HepG2 (cell line): ENCODE data around the gene AK4. TPM values are rescaled to one million over a fixed set of nuclear protein-coding genes. Genes with fewer than 3 reads are reported as not detected.

Source experiments
- ATAC-seq: fragments of 200-7000 bp; cut with Tn5 transposase; 3 replicates; pipeline ENCODE4 v1.9.1; 2020; ENCODE audit warnings: mild to moderate bottlenecking, moderate library complexity
- BruUV-seq: library from RNA; stranded (reverse); fragments of 400-500 nt; replicated peaks from 2 replicates; lab custom pipeline; 2021; lab: Mats Ljungman, UMichigan
- CTCF ChIA-PET: fragments of 300-600 bp; formaldehyde crosslinking; extraction: SDS; loops from one replicate; lab custom pipeline; 2021; ENCODE audit warnings: low total read pairs, inconsistent platforms, low intra/inter-chr PET ratio; lab: Yijun Ruan, JAX
- POLR2A ChIA-PET: fragments of 350-600 bp; sonication (Branson Sonifier 250); formaldehyde crosslinking; loops from one replicate; lab custom pipeline; 2020; ENCODE audit warnings: antibody characterized with exemption, inconsistent platforms; lab: Yijun Ruan, JAX
- DNase-seq: peaks from one replicate; pipeline ENCODE4 v3.0.0-alpha.2; 2015; ENCODE audit warnings: low spot score
- FAIRE-seq: peaks from 3 replicates; lab custom pipeline; 2011; peaks lifted over from hg19 to GRCh38; lab: Jason Lieb, UNC
- H2AFZ ChIP-seq: one replicate; pipeline ENCODE4 v1.6.1; 2011; ENCODE audit warnings: low read length, inconsistent platforms
- H3K27ac ChIP-seq: fragments of 300-600 bp; 3 replicates; pipeline ENCODE4 v1.8.0; 2011; ENCODE audit warnings: mixed run types, mild to moderate bottlenecking, mixed read lengths, low read length, inconsistent platforms; ENCODE audit not compliant: insufficient read depth; ENCODE audit errors: extremely low read length
- H3K27me3 ChIP-seq, 2 experiments: fragments of 200-600 bp in 1 of 2; 2 replicates in 1 of 2; 3 replicates in 1 of 2; pipeline versions ENCODE4 v1.6.0 to v1.8.0; 2011; ENCODE audit warnings: low read length in 2 of 2, mild to moderate bottlenecking in 2 of 2, moderate library complexity in 2 of 2, inconsistent platforms in 1 of 2; ENCODE audit not compliant: insufficient read depth in 2 of 2, control insufficient read depth in 1 of 2
- H3K36me3 ChIP-seq, 2 experiments: fragments of 200-600 bp in 1 of 2; replicated peaks in 1 of 2; 2 replicates in 1 of 2; 3 replicates in 1 of 2; pipeline versions ENCODE4 v1.5.1 to v1.8.0; 2011; ENCODE audit warnings: low read length in 2 of 2, inconsistent platforms in 1 of 2; ENCODE audit not compliant: insufficient read depth in 2 of 2, control insufficient read depth in 1 of 2
- H3K4me1 ChIP-seq: 2 replicates; pipeline ENCODE4 v1.5.1; 2012; ENCODE audit warnings: low read length, inconsistent platforms; ENCODE audit not compliant: insufficient read depth
- H3K4me2 ChIP-seq: 2 replicates; pipeline ENCODE4 v1.6.0; 2011; ENCODE audit warnings: low read depth, low read length, inconsistent platforms
- H3K4me3 ChIP-seq, 3 experiments: fragments of 200-600 bp in 1 of 3; sonication (generic), shearing (Covaris generic) in 1 of 3; replicated peaks in 1 of 3; 2 replicates each; pipeline ENCODE4 v1.5.1; 2011 to 2016; ENCODE audit warnings: low read length in 3 of 3, inconsistent platforms in 2 of 3, low read depth in 2 of 3, mild to moderate bottlenecking in 2 of 3, control low read depth in 1 of 3, mixed read lengths in 1 of 3; ENCODE audit not compliant: insufficient read depth in 1 of 3
- H3K79me2 ChIP-seq: one replicate; pipeline ENCODE4 v1.6.1; 2011; ENCODE audit warnings: low read length, inconsistent platforms; ENCODE audit not compliant: insufficient read depth
- H3K9ac ChIP-seq: 2 replicates; pipeline ENCODE4 v1.6.0; 2011; ENCODE audit warnings: mild to moderate bottlenecking, low read depth, low read length, inconsistent platforms; ENCODE audit not compliant: insufficient read depth
- H3K9me3 ChIP-seq: 2 replicates; pipeline ENCODE4 v1.5.1; 2012; ENCODE audit warnings: mild to moderate bottlenecking, low read length
- H4K20me1 ChIP-seq: 2 replicates; pipeline ENCODE4 v1.6.0; 2011; ENCODE audit warnings: inconsistent platforms, mild to moderate bottlenecking, low read length, moderate library complexity; ENCODE audit not compliant: insufficient read depth
- AHDC1 ChIP-seq: sonication (generic); formaldehyde crosslinking; IDR thresholded peaks from 2 replicates; pipeline ENCODE4 v1.5.1; 2020; ENCODE audit warnings: mild to moderate bottlenecking, missing genetic modification reagents, borderline replicate concordance
- BRCA1 ChIP-seq: sonication (generic); formaldehyde crosslinking; IDR thresholded peaks from 2 replicates; pipeline ENCODE4 v1.4.0; 2020; ENCODE audit warnings: missing genetic modification reagents
- CBFB ChIP-seq: sonication (generic); formaldehyde crosslinking; IDR thresholded peaks from 2 replicates; pipeline ENCODE4 v1.4.0; 2020; ENCODE audit warnings: missing genetic modification reagents
- FLYWCH1 ChIP-seq: sonication (generic); formaldehyde crosslinking; IDR thresholded peaks from 2 replicates; pipeline ENCODE4 v1.8.1; 2023; ENCODE audit warnings: mild to moderate bottlenecking, missing genetic modification reagents
- IRF9 ChIP-seq: sonication (generic); formaldehyde crosslinking; IDR thresholded peaks from 2 replicates; pipeline ENCODE4 v1.8.0; 2022; ENCODE audit warnings: missing genetic modification reagents, mild to moderate bottlenecking, borderline replicate concordance
- KAT7 ChIP-seq: IDR thresholded peaks from 2 replicates; pipeline ENCODE4 v1.6.1; 2018; ENCODE audit warnings: borderline replicate concordance, missing compliant biosample characterization
- PHF21A ChIP-seq: sonication (generic); formaldehyde crosslinking; IDR thresholded peaks from 2 replicates; pipeline ENCODE4 v1.5.0; 2020; ENCODE audit warnings: mild to moderate bottlenecking, missing genetic modification reagents
- POGZ ChIP-seq: sonication (generic); formaldehyde crosslinking; IDR thresholded peaks from 2 replicates; pipeline ENCODE4 v1.4.0; 2020; ENCODE audit warnings: mild to moderate bottlenecking, missing genetic modification reagents
- RAD21 ChIP-seq: fragments of 450-650 bp; formaldehyde crosslinking; IDR thresholded peaks from 2 replicates; pipeline ENCODE4 v1.5.0; 2020; ENCODE audit warnings: mild to moderate bottlenecking
- SPEN ChIP-seq: sonication (generic); formaldehyde crosslinking; IDR thresholded peaks from 2 replicates; pipeline ENCODE4 v1.5.1; 2020; ENCODE audit warnings: low read depth, mild to moderate bottlenecking, missing genetic modification reagents
- YY1 ChIP-seq: IDR thresholded peaks from 2 replicates; pipeline ENCODE4 v1.6.1; 2011; ENCODE audit warnings: low read length, low read depth, moderate library complexity, mild to moderate bottlenecking; ENCODE audit not compliant: insufficient read depth, insufficient replicate concordance
- ZNF225 ChIP-seq: sonication (generic); formaldehyde crosslinking; IDR thresholded peaks from 2 replicates; pipeline ENCODE4 v1.4.0; 2020; ENCODE audit warnings: mild to moderate bottlenecking, missing genetic modification reagents
- ZNF292 ChIP-seq: sonication (generic); formaldehyde crosslinking; IDR thresholded peaks from 2 replicates; pipeline ENCODE4 v1.8.1; 2022; ENCODE audit warnings: mild to moderate bottlenecking, low read depth, missing genetic modification reagents, borderline replicate concordance
- ZNF546 ChIP-seq: sonication (generic); formaldehyde crosslinking; conservative IDR thresholded peaks from 2 replicates; pipeline ENCODE4 v1.8.1; 2023; ENCODE audit warnings: mild to moderate bottlenecking, missing genetic modification reagents
- ZNF879 ChIP-seq: sonication (generic); formaldehyde crosslinking; IDR thresholded peaks from 2 replicates; pipeline ENCODE4 v1.8.1; 2023; ENCODE audit warnings: missing genetic modification reagents
- WGBS: methylation state at CpG from one replicate; pipeline ENCODE4 v1.1.6; 2017; ENCODE audit warnings: low lambda C conversion rate; 5-methylcytosine and 5-hydroxymethylcytosine counted together
- in situ Hi-C: cut with HindIII; loops from 2 replicates; pipeline ENCODE4 v1.10.0; 2017; ENCODE audit warnings: low pct_unique_long_range_greater_than_20kb; ENCODE audit not compliant: extremely low pct_ligation_motif_present
- intact Hi-C: fragments of 100-400 bp; cut with micrococcal nuclease; formaldehyde crosslinking; loops from one replicate; pipeline ENCODE4 v1.10.0; 2022; ENCODE audit not compliant: unreplicated experiment
- polyA plus RNA-seq, 8 experiments: library from polyadenylated mRNA; depleted of rRNA in 3 of 8; stranded (reverse) in 7 of 8; unstranded in 1 of 8; fragments of >200 nt; fragmentation: Illumina TruSeq in 4 of 8; extraction: Trizol in 4 of 8; gene quantifications; 2 replicates each; pipeline versions ENCODE4 v1.2.1 to v1.2.3, GENCODE V29; 2011 to 2016; ENCODE audit warnings: low read depth in 4 of 8, missing spikeins in 1 of 8, mixed read lengths in 1 of 8; ENCODE audit not compliant: insufficient read depth in 1 of 8
- total RNA-seq, 5 experiments: library from RNA; depleted of rRNA; stranded (reverse); fragments of >200 nt; fragmentation: Illumina TruSeq; extraction: Trizol; gene quantifications; 2 replicates each; pipeline ENCODE4 v1.2.3, GENCODE V29; 2016; ENCODE audit warnings: low read depth in 1 of 5
- TF ChIP-seq, protein P1 (sequence below): sonication (generic); formaldehyde crosslinking; IDR thresholded peaks from 2 replicates; pipeline ENCODE4 v1.8.0; 2022; ENCODE audit warnings: missing genetic modification reagents, low read depth, mild to moderate bottlenecking, borderline replicate concordance

Gene AK4
- total and polyA plus RNA-seq, 2 of the 13 experiments (the other 11 are each of a cell fraction or from before 2014, with no cell fraction given) = 110 to 160 TPM

- Histone ChIP-seq H3K9ac (peak overlapping the region; percentile 60), H3K27ac (no peak overlapping the region), H3K9me3 (no peaks in the 10 kb centered on the region), H2AFZ (peak overlapping the region; percentile 80), H3K36me3 (no peaks in the 10 kb centered on the region), H4K20me1 (no peaks in the 10 kb centered on the region), H3K27me3 (no peaks in the 10 kb centered on the region; a peak in 1 of 5 replicates), H3K4me2 (peak overlapping the region; percentile 93), H3K79me2 (no peaks in the 10 kb centered on the region), H3K4me3 (peak overlapping the region; percentile 69 to 88 (median 86)), H3K4me1 (peaks cover 22% of the 10 kb centered on the region)
- ATAC-seq = peak; percentile 93
- CTCF ChIA-PET = interaction anchor here (0.8 kb wide), 1 partner anchor 433 kb away, joined by 3 read pairs; no protein-coding TSS in a partner anchor
- in situ Hi-C loops (loop anchor here (10.0 kb wide), 1 partner anchor 160 kb away; no protein-coding TSS in a partner anchor), intact Hi-C loops (loop anchor here (1.0 to 5.0 kb wide), 2 partner anchors 39 to 168 kb away; partner anchors contain the start of genes LEPR and LEPROT)
- 0% methylated on average over 2 of the region's 88 CpGs for WGBS
- no peak for FAIRE-seq
- no TSS peak for BruUV-seq
- DNase-seq = peak; percentile 38
- POLR2A ChIA-PET = interaction anchor here (1.7 kb wide), 1 partner anchor 12 kb away, joined by 6 read pairs; no protein-coding TSS in a partner anchor
- TF ChIP-seq ZNF879 (CRISPR knock-in tag) (no peak), YY1 (peak; percentile 17), FLYWCH1 (peak; percentile 53; the same call in 1 of the 2 replicates), ZNF546 (CRISPR knock-in tag) (0 out of 2 replicates have a peak, but pooled peaks have one; percentile 43), KAT7 (CRISPR knock-in tag) (peak; percentile 44; the same call in 1 of the 2 replicates), RAD21 (CRISPR knock-in tag) (peak; percentile 47), ZNF292 (CRISPR knock-in tag) (no peak), POGZ (CRISPR knock-in tag) (peak; percentile 7; the same call in 1 of the 2 replicates), PHF21A (CRISPR knock-in tag) (peak; percentile 17; the same call in 1 of the 2 replicates), IRF9 (CRISPR knock-in tag) (peak; percentile 88; the same call in 1 of the 2 replicates), CBFB (CRISPR knock-in tag) (0 out of 2 replicates have a peak, but pooled peaks have one; percentile 40), AHDC1 (CRISPR knock-in tag) (no peak), ZNF225 (0 out of 2 replicates have a peak, but pooled peaks have one; percentile 22), BRCA1 (CRISPR knock-in tag) (0 out of 2 replicates have a peak, but pooled peaks have one; percentile 42), SPEN (peak; percentile 35; the same call in 1 of the 2 replicates)
- TF ChIP-seq, protein P1, sequence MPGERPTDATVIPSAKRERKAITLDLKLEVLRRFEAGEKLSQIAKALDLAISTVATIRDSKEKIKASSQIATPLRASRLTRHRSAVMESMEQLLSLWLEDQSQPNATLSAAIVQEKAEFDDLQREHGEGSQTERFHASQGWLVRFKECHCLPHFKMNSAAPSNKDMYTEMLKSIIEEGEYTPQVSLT (CRISPR knock-in tag) = 0 out of 2 replicates have a peak, but pooled peaks have one; percentile 41
These were observed 106.5 kb downstream of the AK4 start for GRCh38 chr1:65254320-65255034.
